Measurements from ENCODE around the gene RELN.

The RELN gene

GRCh38 chr7:103937680-103938079 lies 51.8 kb downstream of the RELN start:
- TF ChIP-seq CTCF (IDR thresholded peaks at IDR 0.05), result no peak

GRCh38 chr7:103936558-103936957 lies 52.9 kb downstream of the RELN start:
- no peak for TF ChIP-seq CTCF (IDR thresholded peaks at IDR 0.05)

GRCh38 chr7:103934508-103934907 lies 55.0 kb downstream of the RELN start:
- TF ChIP-seq CTCF (IDR thresholded peaks at IDR 0.05), result no peak

GRCh38 chr7:103932389-103932788 lies 57.1 kb downstream of the RELN start:
- TF ChIP-seq CTCF (IDR thresholded peaks at IDR 0.05), result no peak

GRCh38 chr7:103929901-103930311 lies 59.6 kb downstream of the RELN start:
- no peak for TF ChIP-seq CTCF (IDR thresholded peaks at IDR 0.05)

GRCh38 chr7:103928581-103928980 lies 60.9 kb downstream of the RELN start:
- no peak for TF ChIP-seq CTCF (IDR thresholded peaks at IDR 0.05)

- no peak for TF ChIP-seq CTCF (IDR thresholded peaks at IDR 0.05)
Observed at GRCh38 chr7:103924184-103924583, 65.3 kb downstream of the RELN start.

- no peak for TF ChIP-seq CTCF (IDR thresholded peaks at IDR 0.05)
Observed at GRCh38 chr7:103922407-103922806, 67.1 kb downstream of the RELN start.
